HEK293T (cell line): Measurements from ENCODE around the gene ALOX5.

Experiments
- CTCF ChIA-PET: fragments of 350-600 bp; formaldehyde crosslinking; extraction: SDS; loops from one replicate; lab custom pipeline; 2021; ENCODE audit warnings: antibody characterized with exemption, inconsistent platforms; lab: Yijun Ruan, JAX
- POLR2A ChIA-PET: fragments of 350-600 bp; formaldehyde crosslinking; extraction: SDS; loops from one replicate; lab custom pipeline; 2020; ENCODE audit warnings: antibody characterized with exemption, inconsistent platforms; lab: Yijun Ruan, JAX
- DNase-seq: peaks from one replicate; pipeline ENCODE4 v3.0.0; 2012; ENCODE audit warnings: mixed read lengths; ENCODE audit errors: extremely low spot score
- ARNT ChIP-seq: fragments of 450-650 bp; IDR thresholded peaks from 2 replicates; pipeline ENCODE4 v1.6.1; 2017; ENCODE audit warnings: mild to moderate bottlenecking
- BHLHE40 ChIP-seq: fragments of 450-650 bp; IDR thresholded peaks from 2 replicates; pipeline ENCODE4 v1.6.1; 2016; ENCODE audit warnings: mild to moderate bottlenecking, moderate library complexity, borderline replicate concordance
- CTBP1 ChIP-seq: fragments of 450-650 bp; IDR thresholded peaks from 2 replicates; pipeline ENCODE4 v1.6.1; 2016; ENCODE audit warnings: borderline replicate concordance
- ELF4 ChIP-seq: fragments of 450-650 bp; IDR thresholded peaks from 2 replicates; pipeline ENCODE4 v1.6.1; 2017; ENCODE audit warnings: antibody characterized with exemption
- FOXA1 ChIP-seq: fragments of 450-650 bp; IDR thresholded peaks from 2 replicates; pipeline ENCODE4 v1.6.1; 2016; ENCODE audit warnings: mild to moderate bottlenecking
- FOXK2 ChIP-seq: fragments of 450-650 bp; IDR thresholded peaks from 2 replicates; pipeline ENCODE4 v1.6.1; 2016; ENCODE audit warnings: mild to moderate bottlenecking
- FOXM1 ChIP-seq: fragments of 450-650 bp; IDR thresholded peaks from 2 replicates; pipeline ENCODE4 v1.6.1; 2017; ENCODE audit warnings: mild to moderate bottlenecking, borderline replicate concordance
- HDGF ChIP-seq: fragments of 450-650 bp; IDR thresholded peaks from 2 replicates; pipeline ENCODE4 v1.6.1; 2017; ENCODE audit warnings: antibody characterized with exemption, borderline replicate concordance
- L3MBTL2 ChIP-seq: fragments of 450-650 bp; conservative IDR thresholded peaks from 2 replicates; pipeline ENCODE4 v1.6.1; 2016; ENCODE audit warnings: mild to moderate bottlenecking
- LEF1 ChIP-seq: fragments of 450-650 bp; IDR thresholded peaks from 2 replicates; pipeline ENCODE4 v1.6.1; 2017; ENCODE audit warnings: mild to moderate bottlenecking, borderline replicate concordance
- NFRKB ChIP-seq: fragments of 450-650 bp; IDR thresholded peaks from 2 replicates; pipeline ENCODE4 v1.6.1; 2016; ENCODE audit warnings: mild to moderate bottlenecking, moderate library complexity
- SP1 ChIP-seq: fragments of 450-650 bp; IDR thresholded peaks from 2 replicates; pipeline ENCODE4 v1.6.1; 2017
- SUZ12 ChIP-seq: fragments of 450-650 bp; IDR thresholded peaks from 2 replicates; pipeline ENCODE4 v1.6.1; 2016; ENCODE audit warnings: mild to moderate bottlenecking
- TARDBP ChIP-seq: fragments of 450-650 bp; IDR thresholded peaks from 2 replicates; pipeline ENCODE4 v1.6.1; 2016
- ZNF384 ChIP-seq: fragments of 450-650 bp; IDR thresholded peaks from 2 replicates; pipeline ENCODE4 v1.6.1; 2016
- TF ChIP-seq, protein P1 (sequence below): fragments of 450-650 bp; IDR thresholded peaks from 2 replicates; pipeline ENCODE4 v1.6.1; 2016

Gene ALOX5

DNA sequence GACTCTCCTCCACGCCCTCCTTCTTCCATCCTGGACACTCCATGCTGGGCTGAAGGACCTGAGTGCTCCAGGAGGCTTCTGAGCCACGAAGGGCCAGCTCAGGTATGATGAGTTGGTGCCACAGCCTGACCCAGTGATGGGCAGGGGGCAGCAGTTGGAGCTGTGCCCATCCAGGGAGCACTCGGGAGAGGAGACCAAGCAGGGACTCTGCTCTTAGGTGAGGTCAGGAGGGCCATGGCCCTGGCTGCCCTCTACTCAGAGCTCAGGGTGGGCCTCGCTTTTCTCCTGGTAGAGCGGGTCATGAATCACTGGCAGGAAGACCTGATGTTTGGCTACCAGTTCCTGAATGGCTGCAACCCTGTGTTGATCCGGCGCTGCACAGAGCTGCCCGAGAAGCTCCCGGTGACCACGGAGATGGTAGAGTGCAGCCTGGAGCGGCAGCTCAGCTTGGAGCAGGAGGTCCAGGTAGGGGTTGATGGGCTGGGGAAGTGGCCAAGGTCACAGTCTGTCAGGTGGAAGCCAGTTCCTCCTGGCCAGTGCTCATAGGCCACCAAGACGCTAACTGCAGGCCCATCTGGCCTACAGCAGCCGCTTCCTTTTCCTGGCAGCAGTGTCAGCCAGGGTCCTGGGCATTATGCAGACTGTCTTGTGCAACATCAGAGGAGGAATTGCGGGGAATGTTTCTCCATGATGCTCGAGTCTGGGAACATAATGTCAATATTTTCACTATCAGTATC, 50.8 kb downstream of the ALOX5 start:
- TF ChIP-seq ARNT (no peak), FOXM1 (no peak), FOXA1 (no peak), L3MBTL2 (no peak), LEF1 (no peak), FOXK2 (no peak), ZNF384 (no peak), NFRKB (no peak), TARDBP (no peak), SP1 (no peak), SUZ12 (no peak)
- TF ChIP-seq, protein P1, sequence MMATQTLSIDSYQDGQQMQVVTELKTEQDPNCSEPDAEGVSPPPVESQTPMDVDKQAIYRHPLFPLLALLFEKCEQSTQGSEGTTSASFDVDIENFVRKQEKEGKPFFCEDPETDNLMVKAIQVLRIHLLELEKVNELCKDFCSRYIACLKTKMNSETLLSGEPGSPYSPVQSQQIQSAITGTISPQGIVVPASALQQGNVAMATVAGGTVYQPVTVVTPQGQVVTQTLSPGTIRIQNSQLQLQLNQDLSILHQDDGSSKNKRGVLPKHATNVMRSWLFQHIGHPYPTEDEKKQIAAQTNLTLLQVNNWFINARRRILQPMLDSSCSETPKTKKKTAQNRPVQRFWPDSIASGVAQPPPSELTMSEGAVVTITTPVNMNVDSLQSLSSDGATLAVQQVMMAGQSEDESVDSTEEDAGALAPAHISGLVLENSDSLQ, result no peak
- no peak for DNase-seq
- ChIA-PET CTCF (interaction anchor here (1.0 kb wide), 1 partner anchor 40 kb away, joined by 3 read pairs; no protein-coding TSS in a partner anchor), POLR2A (no interaction called here)

DNA sequence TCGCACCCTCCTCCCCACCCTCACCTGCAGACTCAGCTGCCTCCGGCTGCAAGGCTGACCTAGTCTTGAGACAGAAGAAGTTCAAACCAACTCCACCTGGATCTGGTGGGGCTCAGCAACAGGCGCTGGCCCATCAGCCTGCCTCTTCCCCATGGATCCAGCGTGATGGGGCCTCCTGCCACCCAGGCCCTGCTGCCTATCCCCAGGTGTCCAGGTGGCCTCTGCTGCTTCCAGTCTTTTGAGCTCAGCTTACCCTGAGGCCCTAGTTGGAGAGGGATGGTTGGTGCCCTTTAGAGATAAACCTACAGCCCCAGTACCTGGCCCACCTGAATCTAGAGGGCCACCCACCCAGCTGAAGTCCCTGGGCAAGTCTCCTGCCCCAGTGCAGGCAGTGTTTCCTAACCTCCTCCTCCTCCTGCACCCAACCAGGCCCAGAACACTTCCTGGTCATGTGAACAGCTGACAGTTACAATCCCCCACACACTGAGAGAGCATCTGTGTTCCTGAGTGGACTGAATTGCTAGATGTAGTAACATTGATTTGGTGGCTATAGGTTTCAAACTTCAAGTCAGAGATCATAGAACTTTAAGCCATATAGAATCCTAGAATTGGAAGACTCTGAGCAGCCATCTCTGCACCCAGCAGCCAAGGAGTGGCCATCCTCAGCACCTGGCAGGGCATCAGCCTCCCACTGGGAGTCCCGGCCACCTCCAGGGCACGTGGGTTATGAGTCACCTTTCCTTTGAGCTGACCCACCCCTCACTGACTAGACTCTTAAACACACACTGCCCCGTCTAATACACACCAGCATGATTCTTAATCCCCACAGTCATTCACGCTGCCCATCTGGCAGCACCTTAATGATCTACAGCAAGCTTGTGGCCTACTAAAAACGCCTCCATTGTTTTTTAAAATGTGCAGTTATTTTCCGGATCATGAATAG, 51.9 kb downstream of the ALOX5 start:
- TF ChIP-seq HDGF (no peak), ZNF384 (no peak), FOXK2 (no peak), CTBP1 (no peak), FOXA1 (no peak), FOXM1 (no peak), TARDBP (no peak), NFRKB (no peak), BHLHE40 (no peak), LEF1 (no peak)
- TF ChIP-seq, protein P1, result no peak
- CTCF ChIA-PET, result interaction anchor here (1.0 kb wide), 1 partner anchor 39 kb away, joined by 3 read pairs; no protein-coding TSS in a partner anchor
- DNase-seq, result no peak
- POLR2A ChIA-PET, result no interaction called here

DNA sequence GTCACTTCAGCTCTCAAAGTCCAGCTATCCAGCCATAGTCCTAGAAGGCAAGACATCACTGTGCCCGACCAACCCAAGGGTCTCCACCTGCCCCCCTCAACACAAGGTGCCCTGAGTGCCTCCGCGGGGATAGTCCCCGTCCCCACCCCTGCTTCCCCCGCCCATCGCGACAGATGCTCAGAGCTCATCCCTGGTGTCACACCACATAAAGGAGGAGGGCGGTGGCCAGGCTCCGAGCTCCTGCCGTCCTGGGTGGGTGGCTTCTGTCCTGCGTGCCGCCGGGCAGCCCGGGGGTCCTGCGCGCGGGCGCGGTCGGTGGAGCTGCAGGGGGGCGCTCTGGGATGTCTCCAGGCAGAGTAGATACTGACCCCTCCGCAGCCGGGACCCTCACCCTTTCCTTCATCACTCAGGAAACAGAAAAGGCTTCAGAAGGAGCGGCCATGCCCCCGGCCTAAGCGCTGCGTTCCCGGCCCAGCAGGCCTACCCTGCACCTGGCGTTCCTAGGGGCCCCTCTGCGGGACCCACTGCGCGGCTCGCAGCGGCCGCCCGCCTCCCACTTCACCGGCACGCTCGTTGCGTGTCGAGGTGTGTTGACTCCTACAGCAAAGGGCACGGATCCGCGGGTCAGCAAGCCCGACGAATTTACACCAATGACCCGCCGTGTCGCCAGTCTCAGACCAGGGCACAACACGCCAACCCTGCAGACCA, 53.4 kb downstream of the ALOX5 start:
- TF ChIP-seq ARNT (no peak), HDGF (no peak), ZNF384 (no peak), BHLHE40 (no peak), NFRKB (no peak), SUZ12 (no peak), CTBP1 (no peak), L3MBTL2 (no peak), FOXA1 (no peak), TARDBP (no peak), ELF4 (no peak), SP1 (no peak), LEF1 (no peak), FOXM1 (no peak)
- TF ChIP-seq, protein P1, result no peak
- POLR2A ChIA-PET, result no interaction called here
- no peak for DNase-seq
- CTCF ChIA-PET, result no interaction called here

DNA sequence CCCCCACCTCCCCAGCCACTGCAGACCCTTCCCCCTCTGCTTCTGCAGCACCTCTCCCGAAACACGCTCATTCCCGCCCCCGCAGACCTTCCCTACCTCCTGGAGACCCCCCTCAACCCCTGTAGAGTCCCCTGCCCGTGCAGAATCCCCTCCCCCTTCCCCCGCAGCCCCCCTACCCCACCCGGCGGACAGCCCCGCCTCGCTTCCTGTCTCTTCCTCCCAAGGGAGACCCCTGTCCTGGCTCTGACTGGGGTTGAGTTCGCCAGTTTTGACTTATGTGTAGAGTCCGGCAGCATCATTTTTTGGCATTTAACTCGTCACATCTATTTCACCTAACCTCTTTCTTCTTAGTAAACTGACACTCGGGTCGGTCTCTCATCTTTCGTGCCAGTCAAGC, 54.0 kb downstream of the ALOX5 start:
- CTCF ChIA-PET, result no interaction called here
- TF ChIP-seq FOXM1 (no peak), NFRKB (no peak), FOXK2 (no peak), CTBP1 (no peak), TARDBP (no peak), FOXA1 (no peak), ELF4 (no peak), SUZ12 (no peak), L3MBTL2 (no peak), ZNF384 (no peak), SP1 (no peak)

DNA sequence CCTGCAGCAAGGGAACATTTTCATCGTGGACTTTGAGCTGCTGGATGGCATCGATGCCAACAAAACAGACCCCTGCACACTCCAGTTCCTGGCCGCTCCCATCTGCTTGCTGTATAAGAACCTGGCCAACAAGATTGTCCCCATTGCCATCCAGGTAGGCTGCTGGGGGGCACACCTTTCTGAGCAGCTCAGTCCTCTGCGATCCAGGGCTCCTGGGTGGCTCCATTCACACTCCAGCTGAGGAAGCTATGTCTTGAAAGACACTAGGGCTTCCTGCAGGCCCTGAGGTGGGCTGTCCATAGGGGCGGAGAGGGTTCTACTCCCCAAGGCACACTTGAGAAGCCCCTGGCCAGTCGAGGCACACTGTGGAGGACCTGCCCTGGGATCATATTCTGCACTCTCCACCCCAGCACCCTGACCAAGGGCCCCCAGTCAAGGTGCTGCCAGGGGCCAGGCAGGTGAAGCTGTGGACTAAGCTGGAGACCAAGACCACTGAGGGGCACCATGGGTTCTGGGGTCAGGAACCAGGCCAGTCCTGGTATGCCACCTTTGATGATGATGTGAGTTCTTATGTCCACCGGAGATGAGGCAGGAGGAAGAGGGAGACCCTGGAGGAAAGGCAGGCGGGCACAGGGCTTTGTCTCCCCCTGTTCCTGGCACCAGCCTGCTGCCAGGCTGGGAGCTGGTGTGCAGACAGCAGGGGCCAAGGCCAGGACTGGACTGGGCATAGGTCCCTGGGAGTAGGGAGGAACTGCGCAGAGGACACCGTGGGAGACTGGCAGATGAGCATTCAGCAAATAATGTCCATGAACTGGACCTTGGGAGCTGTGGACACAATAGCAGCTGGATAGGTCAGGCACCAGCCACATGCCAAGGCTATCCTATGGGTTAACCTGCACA, 54.8 kb downstream of the ALOX5 start:
- TF ChIP-seq FOXK2 (no peak), FOXM1 (no peak), BHLHE40 (no peak), NFRKB (no peak), CTBP1 (no peak), L3MBTL2 (no peak), TARDBP (no peak), SP1 (no peak), LEF1 (no peak), ARNT (no peak)
- DNase-seq, result no peak
- ChIA-PET CTCF (no interaction called here), POLR2A (no interaction called here)

More for the DNA sequence above, 54.0 kb downstream of the ALOX5 start:
- no peak for DNase-seq
- POLR2A ChIA-PET, result no interaction called here
